ENCODE data around the gene URB2.

GRCh38 chr1:229689273-229689672 is 63.2 kb downstream of the URB2 start:
- TF ChIP-seq POLR2A (IDR thresholded peaks at IDR 0.05) (no peak), CTCF (IDR thresholded peaks at IDR 0.05) (no peak)

Data from stomach (tissue), 4 donors.